ENCODE results near the gene ECM2. TPM values are rescaled to one million over a fixed set of nuclear protein-coding genes. Genes with fewer than 3 reads are reported as not detected.
A peak's percentile ranks its signal among the peaks of the same experiment; 100 is the strongest.
"Not testable (repeated sequence)": the region's sequence is repeated elsewhere in the genome, so short reads cannot be mapped to it uniquely, and the experiment has no call there.

Gene ECM2
- 5.1 TPM for polyA plus RNA-seq (2013, experiment 1 of 2; ENCODE audit: insufficient read length)
- 17.2 TPM for polyA plus RNA-seq (2013, experiment 2 of 2; ENCODE audit: insufficient read length)

GRCh38 chr9:92535940-92536850 is at the start of gene ECM2:
ECM2 (minus strand) TSS chr9:92535990; CDS start chr9:92522866, 13,124 bp downstream.
- peak; percentile 85 for DNase-seq

- DNase-seq, result no peak
These were observed 40.4 kb upstream of the ECM2 start for GRCh38 chr9:92576175-92576574.

- not testable (repeated sequence) for DNase-seq
These were observed 37.8 kb upstream of the ECM2 start for GRCh38 chr9:92573612-92574011.

DNA sequence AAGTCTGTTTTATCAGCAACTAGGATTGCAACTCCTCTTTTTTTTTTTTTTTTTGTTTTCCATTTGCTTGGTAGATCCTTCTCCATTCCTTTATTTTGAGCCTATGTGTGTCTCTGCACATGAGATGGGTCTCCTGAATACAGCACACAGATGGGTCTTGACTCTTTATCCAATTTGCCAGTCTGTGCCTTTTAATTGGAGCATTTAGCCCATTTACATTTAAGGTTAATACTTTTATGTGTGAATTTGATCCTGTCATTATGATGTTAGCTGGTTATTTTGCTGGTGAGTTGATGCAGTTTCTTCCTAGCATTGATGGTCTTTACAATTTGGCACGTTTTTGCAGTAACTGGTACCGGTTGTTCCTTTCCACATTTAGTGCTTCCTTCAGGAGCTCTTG is 36.1 kb upstream of the ECM2 start:
- DNase-seq, result not testable (repeated sequence)

DNA sequence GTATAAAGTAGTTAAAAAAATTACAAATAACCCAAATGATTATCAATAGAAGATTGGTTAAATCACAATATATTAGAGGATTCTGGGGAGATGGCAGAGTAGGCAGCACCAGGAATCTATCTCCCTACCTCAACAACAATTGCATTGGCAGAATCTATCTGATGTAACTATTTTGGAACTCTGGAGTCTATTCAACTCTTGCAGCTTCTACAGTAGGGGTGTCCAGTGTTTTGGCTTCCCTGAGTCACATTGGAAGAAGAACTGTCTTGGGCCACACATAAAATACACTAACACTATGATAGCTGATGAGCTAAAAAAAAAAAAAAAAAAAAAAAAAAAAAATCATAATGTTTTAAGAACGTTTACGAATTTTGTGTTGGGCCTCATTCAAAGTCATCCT is 29.2 kb upstream of the ECM2 start:
- DNase-seq, result no peak

GRCh38 chr9:92564504-92564903 is 28.7 kb upstream of the ECM2 start:
- DNase-seq, result no peak

GRCh38 chr9:92563116-92564100 is 27.6 kb upstream of the ECM2 start:
- no peak for DNase-seq

GRCh38 chr9:92562461-92562967 is 26.7 kb upstream of the ECM2 start:
- DNase-seq, result peak; percentile 61

DNA sequence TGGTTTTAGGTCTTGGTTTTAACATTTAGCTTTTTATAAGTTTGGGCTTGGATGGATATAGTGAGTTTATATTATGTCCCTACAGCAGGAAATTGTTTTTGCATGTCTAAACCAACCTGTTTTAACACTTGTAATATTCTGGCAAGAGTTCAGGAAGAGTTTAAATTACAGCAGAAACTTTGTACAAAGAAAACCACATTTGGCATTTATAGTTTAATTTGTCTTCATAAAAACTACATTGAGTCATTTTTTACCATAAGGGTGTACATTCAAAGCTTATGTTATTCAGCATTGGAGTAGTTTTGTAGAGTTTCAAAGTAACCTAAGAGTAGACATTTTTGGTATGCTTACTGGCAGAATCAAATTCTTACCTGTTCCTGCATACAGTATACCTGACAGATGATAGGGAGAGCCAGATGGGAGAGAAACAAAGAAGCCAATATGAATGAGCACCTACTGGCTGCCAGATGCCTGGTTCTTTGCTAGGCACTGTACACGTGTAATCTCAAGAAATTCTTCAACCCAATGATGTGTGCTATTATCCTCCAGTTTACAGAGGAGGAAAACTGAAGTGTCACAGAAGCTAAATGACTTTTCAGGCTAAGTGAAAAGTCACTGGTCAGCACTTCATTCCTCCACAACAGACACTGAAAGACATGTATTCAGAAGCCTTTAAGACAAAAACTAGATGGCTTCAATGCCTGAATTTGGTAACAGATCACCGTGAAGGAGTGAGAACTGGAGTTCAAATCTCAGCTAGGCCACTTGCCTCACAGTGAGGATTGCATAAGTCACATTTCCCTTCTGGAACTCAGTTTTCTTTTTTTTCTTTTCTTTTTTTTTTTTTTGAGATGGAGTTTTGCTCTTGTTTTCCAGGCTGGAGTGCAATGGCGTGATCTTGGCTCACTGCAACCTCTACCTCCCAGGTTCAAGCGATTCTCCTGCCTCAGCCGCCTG is 25.9 kb upstream of the ECM2 start:
- DNase-seq, result peak; percentile 27

DNA sequence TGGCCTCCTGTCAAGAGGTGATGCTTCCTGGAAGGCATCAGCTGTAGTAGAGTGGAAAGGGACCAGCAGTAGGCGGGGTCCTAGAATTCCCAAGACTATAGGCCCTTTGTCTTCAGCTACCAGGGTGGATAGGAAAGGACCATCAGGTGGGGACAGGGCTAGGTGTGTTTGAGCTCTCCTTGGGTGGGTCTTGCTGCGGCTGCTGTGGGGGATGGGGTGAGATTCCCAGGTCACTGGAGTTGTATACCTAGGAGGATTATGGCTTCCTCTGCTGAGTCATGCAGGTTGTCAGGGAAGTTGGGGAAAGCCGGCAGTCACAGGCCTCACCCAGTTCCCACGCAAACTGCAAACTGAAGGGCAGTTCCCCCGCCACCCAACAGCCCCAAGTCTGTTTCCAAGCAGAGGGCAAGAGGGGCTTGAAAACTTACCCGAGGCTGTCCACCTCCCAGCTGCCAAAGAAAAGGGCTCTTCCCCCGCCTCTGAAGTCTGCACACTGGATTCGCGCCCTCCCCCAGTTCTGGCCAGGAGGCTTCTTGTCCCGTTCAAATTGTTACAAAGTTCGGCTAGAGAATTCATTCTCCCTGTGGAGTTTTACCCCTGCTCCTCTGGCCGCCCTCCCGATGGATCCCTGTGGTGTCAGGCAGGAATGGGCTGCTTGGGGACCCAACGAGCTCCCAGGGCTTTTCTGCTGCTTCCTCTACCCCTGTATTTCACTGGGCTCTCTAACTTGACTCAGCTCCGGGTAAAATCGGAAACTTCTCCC is 23.0 kb upstream of the ECM2 start:
- no peak for DNase-seq

DNA sequence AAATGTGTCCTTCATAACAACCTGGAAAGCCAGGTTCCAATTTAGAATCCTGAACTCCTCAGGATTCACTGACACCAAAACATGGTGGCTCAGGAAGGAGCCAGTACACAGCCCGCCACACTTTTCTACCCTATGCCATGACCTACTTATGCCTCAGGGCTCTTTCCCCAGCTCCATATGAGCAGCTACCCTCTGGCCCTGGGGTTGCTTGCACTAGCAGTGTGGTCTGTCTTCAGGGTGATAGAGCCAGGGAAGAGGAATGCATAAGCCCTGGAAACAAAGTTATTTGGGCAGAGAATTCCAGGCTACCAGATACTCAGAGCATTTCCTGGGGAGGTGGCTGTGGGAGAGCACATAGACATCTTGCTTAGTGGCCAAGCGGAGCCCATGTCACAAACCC is 15.0 kb upstream of the ECM2 start:
- DNase-seq, result peak; percentile 42

DNA sequence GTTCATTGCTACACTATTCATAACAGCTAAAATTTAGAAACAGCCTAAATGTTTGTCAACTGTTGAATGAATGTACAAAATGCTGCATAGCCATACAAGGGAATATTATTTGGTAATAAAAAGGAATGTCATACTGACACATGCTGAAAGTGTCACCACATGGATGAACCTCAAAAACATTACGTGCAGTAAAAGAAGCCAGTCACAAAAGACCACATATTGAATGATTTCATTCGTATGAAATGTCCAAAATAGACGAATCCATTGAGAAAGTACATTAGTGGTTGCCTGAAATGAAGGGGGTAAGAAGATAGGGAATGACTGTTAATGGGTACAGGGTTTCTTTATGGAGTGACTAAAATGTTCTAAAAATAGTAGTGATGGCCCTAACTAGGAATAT is 11.6 kb upstream of the ECM2 start:
- peak; percentile 59 for DNase-seq

GRCh38 chr9:92545002-92545510 is 9.3 kb upstream of the ECM2 start:
- no peak for DNase-seq

- no peak for DNase-seq
These were observed 8.2 kb upstream of the ECM2 start for GRCh38 chr9:92543972-92544371.

DNA sequence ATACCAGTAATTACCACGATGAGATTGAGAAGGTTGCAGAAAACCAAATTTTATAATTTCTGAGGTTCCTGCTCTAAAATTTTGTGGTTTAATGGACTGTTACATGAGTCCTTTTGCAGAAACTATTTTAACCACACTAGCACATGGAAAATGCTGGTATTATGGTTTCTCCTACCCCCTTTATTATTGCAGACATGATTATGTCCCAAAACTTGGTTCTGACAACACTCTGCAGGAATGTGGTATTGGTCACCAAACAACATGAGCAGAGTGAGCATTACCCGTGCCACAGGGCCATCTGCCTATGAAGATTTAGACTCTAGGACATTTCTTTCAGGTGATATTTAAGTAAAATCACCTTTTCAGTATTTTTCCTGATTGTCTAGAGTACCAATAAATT is 2.8 kb upstream of the ECM2 start:
- peak; percentile 95 for DNase-seq

DNA sequence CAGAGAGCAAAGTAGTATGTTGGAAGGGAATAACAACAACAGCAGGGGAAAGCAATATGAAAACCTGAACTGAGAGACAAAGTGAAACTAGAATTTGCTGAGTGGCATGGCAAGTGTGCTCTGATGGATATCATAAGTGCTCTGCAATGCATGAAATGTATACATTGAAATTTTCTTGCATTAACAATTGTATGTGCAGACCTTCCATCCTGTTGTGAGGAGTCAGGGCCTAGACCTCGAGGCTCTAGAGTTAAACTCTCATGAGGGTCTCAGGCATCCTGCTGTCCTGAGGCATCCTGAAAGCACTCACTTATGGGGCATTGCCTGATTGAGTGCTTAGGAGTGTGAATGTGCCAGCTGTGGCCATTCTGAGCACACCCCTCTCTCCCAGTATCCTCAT is 1.1 kb downstream of the ECM2 start:
- peak; percentile 12 for DNase-seq

GRCh38 chr9:92534204-92534603 is 1.6 kb downstream of the ECM2 start:
- no peak for DNase-seq

DNA sequence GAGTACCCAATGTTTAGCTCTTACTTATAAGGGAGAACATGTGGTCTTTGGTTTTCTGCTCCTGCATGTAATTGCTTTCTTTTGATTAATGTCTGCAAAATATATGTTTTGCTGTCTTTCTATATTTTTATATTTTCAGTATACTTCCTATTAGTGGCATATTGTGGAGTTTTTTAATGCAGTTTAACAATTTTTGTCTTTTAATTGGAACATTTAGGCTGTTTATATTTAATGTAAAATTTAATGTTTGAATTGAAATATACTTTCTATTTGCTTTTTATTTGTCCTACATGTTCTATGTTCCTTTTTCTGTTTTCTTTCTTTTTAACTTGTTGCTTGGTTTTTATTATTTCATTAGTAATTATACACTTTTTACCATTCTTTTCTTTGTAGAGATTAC is 4.9 kb downstream of the ECM2 start:
- no peak for DNase-seq

GRCh38 chr9:92529124-92529523 is 6.7 kb downstream of the ECM2 start:
- DNase-seq, result no peak

GRCh38 chr9:92528522-92528849 is 7.3 kb downstream of the ECM2 start:
- DNase-seq, result no peak
